Esophagus squamous epithelium (tissue), 5 donors: ENCODE data around the gene PWP1. TPM values are rescaled to one million over a fixed set of nuclear protein-coding genes. Genes with fewer than 3 reads are reported as not detected.

Experiments used
- DNase-seq: peaks from one replicate; lab custom pipeline; 2025; lab: John Stamatoyannopoulos, UW
- H3K27ac ChIP-seq, 4 donors: fragments of 200-600 bp; sonication (generic); one replicate each; pipeline ENCODE4 v1.5.1; 2016 to 2019; ENCODE audit warnings: mild to moderate bottlenecking in 1 of 4
- H3K27me3 ChIP-seq, 4 donors: fragments of 200-600 bp; sonication (generic); 1 replicate in 3 of 4; 2 replicates in 1 of 4; pipeline versions ENCODE4 v1.5.1 to v1.6.0; 2017 to 2021; ENCODE audit warnings: antibody characterized with exemption in 1 of 4
- H3K36me3 ChIP-seq, 3 donors: fragments of 200-600 bp; sonication (generic); one replicate each; pipeline ENCODE4 v1.5.1; 2016 to 2019
- H3K4me1 ChIP-seq, 3 donors: fragments of 200-600 bp; sonication (generic); one replicate each; pipeline ENCODE4 v1.5.1; 2017 to 2019
- H3K4me3 ChIP-seq, 4 donors: fragments of 200-600 bp; sonication (generic); 1 replicate in 3 of 4; 2 replicates in 1 of 4; pipeline ENCODE4 v1.5.1; 2016 to 2019; ENCODE audit warnings: mild to moderate bottlenecking in 2 of 4, moderate library complexity in 1 of 4
- H3K9me3 ChIP-seq, 3 donors: fragments of 200-600 bp; sonication (generic); one replicate each; pipeline ENCODE4 v1.5.1; 2016 to 2019
- POLR2A ChIP-seq, 4 donors: fragments of 450-650 bp; IDR thresholded peaks; one replicate each; pipeline ENCODE4 v1.6.1; 2017; ENCODE audit warnings: antibody characterized with exemption in 4 of 4, mild to moderate bottlenecking in 4 of 4, moderate library complexity in 3 of 4
- WGBS, 2 donors: methylation state at CpG; one replicate each; pipeline ENCODE4 v1.1.5; 2018; 5-methylcytosine and 5-hydroxymethylcytosine counted together
- intact Hi-C: fragments of 100-400 bp; cut with DNase I; formaldehyde crosslinking; loops from one replicate; pipeline ENCODE4 v1.15.0; 2022
- total RNA-seq, 4 donors: library from RNA; depleted of rRNA; stranded (reverse); fragments of >200 nt; gene quantifications; one replicate each; pipeline ENCODE4 v1.1.0, GENCODE V29; 2016
- TF ChIP-seq, protein P1 (sequence below), 6 experiments: fragments of 450-650 bp in 4 of 6; fragments of 200-600 bp in 2 of 6; sonication (generic) in 2 of 6; IDR thresholded peaks; one replicate each; pipeline ENCODE4 v1.5.1; 2016 to 2019; ENCODE audit warnings: antibody characterized with exemption in 6 of 6, mild to moderate bottlenecking in 4 of 6, moderate library complexity in 4 of 6
- donor health status: DM: yes; HTN: yes; CAD: no.

Gene PWP1
- total RNA-seq, 4 donors from 2014 or later = 36.9 to 91.0 (median 48.7) TPM

- no peak overlapping the region for H3K4me3 ChIP-seq
- H3K27ac ChIP-seq = peak overlapping the region in 3 of 4 donors; percentile 36 to 57 (median 45)
- WGBS, 2 donors = 50 to 68% methylated on average over 1 of the region's 1 CpG
- H3K27me3 ChIP-seq = no peaks in the 10 kb centered on the region
- H3K36me3 ChIP-seq = peaks cover 9 to 99% (median 26%) of the 10 kb centered on the region in 3 donors
- H3K9me3 ChIP-seq = no peaks in the 10 kb centered on the region
- intact Hi-C loops = no loop called here
- peaks cover 0 to 22% (median 0%) of the 10 kb centered on the region in 3 donors for H3K4me1 ChIP-seq
- TF ChIP-seq POLR2A (IDR thresholded peaks at IDR 0.05) = no peak
- TF ChIP-seq, protein P1, sequence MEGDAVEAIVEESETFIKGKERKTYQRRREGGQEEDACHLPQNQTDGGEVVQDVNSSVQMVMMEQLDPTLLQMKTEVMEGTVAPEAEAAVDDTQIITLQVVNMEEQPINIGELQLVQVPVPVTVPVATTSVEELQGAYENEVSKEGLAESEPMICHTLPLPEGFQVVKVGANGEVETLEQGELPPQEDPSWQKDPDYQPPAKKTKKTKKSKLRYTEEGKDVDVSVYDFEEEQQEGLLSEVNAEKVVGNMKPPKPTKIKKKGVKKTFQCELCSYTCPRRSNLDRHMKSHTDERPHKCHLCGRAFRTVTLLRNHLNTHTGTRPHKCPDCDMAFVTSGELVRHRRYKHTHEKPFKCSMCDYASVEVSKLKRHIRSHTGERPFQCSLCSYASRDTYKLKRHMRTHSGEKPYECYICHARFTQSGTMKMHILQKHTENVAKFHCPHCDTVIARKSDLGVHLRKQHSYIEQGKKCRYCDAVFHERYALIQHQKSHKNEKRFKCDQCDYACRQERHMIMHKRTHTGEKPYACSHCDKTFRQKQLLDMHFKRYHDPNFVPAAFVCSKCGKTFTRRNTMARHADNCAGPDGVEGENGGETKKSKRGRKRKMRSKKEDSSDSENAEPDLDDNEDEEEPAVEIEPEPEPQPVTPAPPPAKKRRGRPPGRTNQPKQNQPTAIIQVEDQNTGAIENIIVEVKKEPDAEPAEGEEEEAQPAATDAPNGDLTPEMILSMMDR (IDR thresholded peaks at IDR 0.05) = no peak
- DNase-seq = no peak
Measured at GRCh38 chr12:107749083-107749482, 63.5 kb downstream of the PWP1 start.

- WGBS, 2 donors = 14 to 19% methylated on average over 3 of the region's 3 CpGs
- TF ChIP-seq, protein P1 (IDR thresholded peaks at IDR 0.05) = no peak
- TF ChIP-seq POLR2A (IDR thresholded peaks at IDR 0.05) = no peak
- H3K36me3 ChIP-seq = peaks cover 3 to 39% (median 15%) of the 10 kb centered on the region in 3 donors
- no peak for DNase-seq
- intact Hi-C loops = loop anchor here (10.0 kb wide), 1 partner anchor 75 kb away; the partner anchor contains the start of gene PWP1
- no peaks in the 10 kb centered on the region for H3K9me3 ChIP-seq
- H3K4me1 ChIP-seq = peaks cover 17 to 38% (median 23%) of the 10 kb centered on the region in 3 donors
- no peaks in the 10 kb centered on the region for H3K27me3 ChIP-seq
- H3K4me3 ChIP-seq = peak overlapping the region; percentile 69 to 94 (median 90)
- H3K27ac ChIP-seq = peak overlapping the region; percentile 88 to 92 (median 90)
Measured at GRCh38 chr12:107759410-107759809, 73.8 kb downstream of the PWP1 start.

GRCh38 chr12:107760207-107760808, 74.7 kb downstream of the PWP1 start:
- Histone ChIP-seq H3K27me3 (no peaks in the 10 kb centered on the region), H3K9me3 (no peaks in the 10 kb centered on the region), H3K36me3 (peaks cover 0 to 30% (median 10%) of the 10 kb centered on the region in 3 donors), H3K4me1 (peaks cover 17 to 38% (median 23%) of the 10 kb centered on the region in 3 donors), H3K27ac (peak overlapping the region; percentile 88 to 92 (median 90)), H3K4me3 (peak overlapping the region; percentile 69 to 94 (median 90))
- WGBS, 2 donors = 2 to 6% methylated on average over 10 to 14 of the region's 30 CpGs
- no peak for DNase-seq
- intact Hi-C loops = loop anchor here (5.0 kb wide), 1 partner anchor 122 kb away; no protein-coding TSS in a partner anchor
- no peak for TF ChIP-seq POLR2A (IDR thresholded peaks at IDR 0.05)
- TF ChIP-seq, protein P1 (IDR thresholded peaks at IDR 0.05) = no peak

GRCh38 chr12:107760809-107761501, 75.4 kb downstream of the PWP1 start, which contains the start of gene PRDM4:
Gene PRDM4 (minus strand): TSS chr12:107761137. CDS start chr12:107760515, 622 bp downstream.
- Histone ChIP-seq H3K9me3 (no peaks in the 10 kb centered on the region), H3K4me3 (peak within 1 kb of the TSS; percentile 69 to 94 (median 90)), H3K4me1 (peaks cover 17 to 38% (median 23%) of the 10 kb centered on the region in 3 donors), H3K36me3 (peaks cover 0 to 23% (median 4%) of the 10 kb centered on the region in 3 donors), H3K27ac (peak within 1 kb of the TSS; percentile 88 to 92 (median 90)), H3K27me3 (no peaks in the 10 kb centered on the region)
- intact Hi-C loops = loop anchor here (5.0 kb wide), 1 partner anchor 121 kb away; no protein-coding TSS in a partner anchor
- TF ChIP-seq POLR2A (IDR thresholded peaks at IDR 0.05) = peak in 3 of 4 donors; percentile 92 to 97 (median 92)
- TF ChIP-seq, protein P1 (IDR thresholded peaks at IDR 0.05) = peak in 5 of 6 experiments; percentile 28 to 85 (median 65)
- peak; percentile 53 for DNase-seq
- WGBS, 2 donors = 0% methylated on average over 6 of the region's 83 CpGs; no CpG with 5 or more reads in 1 of the 2 donors
